GM19452 (cell line): ENCODE results near the gene RAB39B.

Experiments used
- ATAC-seq: cut with Tn5 transposase; IDR thresholded peaks from one replicate; pipeline ENCODE4 v1.9.1; 2021; ENCODE audit not compliant: unreplicated experiment

The RAB39B gene

DNA sequence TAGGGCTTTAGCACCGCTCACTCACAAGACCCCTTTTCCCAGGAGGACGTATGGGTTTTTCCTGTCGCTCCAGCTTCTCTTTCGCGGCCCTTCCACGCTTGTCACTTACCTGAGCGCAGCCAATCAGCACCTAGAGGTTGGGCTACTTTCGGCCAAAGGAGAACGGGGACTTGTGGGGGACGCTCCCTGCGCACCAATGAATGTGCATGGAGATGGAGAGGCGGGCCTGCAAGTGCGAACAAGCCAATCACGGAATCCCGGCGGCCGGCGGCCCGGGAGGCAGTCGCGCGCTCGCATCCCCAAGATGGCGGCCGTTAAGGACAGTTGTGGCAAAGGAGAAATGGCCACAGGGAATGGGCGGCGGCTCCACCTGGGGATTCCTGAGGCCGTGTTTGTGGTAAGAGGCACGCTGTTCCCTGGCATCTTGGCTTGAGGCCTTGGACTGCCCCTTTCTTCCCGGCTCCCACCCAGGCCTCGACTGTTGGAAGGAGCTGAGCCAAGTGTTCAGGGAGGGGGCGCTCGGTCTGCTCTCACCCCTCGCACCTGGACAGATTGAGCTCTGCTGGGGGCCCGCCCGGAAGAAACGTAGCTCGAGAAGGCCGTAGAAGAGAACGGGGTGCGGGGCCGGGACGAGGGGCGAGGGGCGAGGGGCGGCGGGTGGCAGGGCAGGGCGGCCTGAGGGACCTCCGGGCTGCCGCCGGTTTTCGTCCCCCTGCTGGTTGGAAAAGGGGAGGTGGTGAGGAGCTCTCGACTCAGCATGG, 47.9 kb downstream of the RAB39B start, which contains the start of gene VBP1:
Gene VBP1 (plus strand): TSS at position 282 of the 761 bp plus-strand sequence. CDS start 23 bp downstream, at position 305.
- peak; percentile 97 for ATAC-seq

DNA sequence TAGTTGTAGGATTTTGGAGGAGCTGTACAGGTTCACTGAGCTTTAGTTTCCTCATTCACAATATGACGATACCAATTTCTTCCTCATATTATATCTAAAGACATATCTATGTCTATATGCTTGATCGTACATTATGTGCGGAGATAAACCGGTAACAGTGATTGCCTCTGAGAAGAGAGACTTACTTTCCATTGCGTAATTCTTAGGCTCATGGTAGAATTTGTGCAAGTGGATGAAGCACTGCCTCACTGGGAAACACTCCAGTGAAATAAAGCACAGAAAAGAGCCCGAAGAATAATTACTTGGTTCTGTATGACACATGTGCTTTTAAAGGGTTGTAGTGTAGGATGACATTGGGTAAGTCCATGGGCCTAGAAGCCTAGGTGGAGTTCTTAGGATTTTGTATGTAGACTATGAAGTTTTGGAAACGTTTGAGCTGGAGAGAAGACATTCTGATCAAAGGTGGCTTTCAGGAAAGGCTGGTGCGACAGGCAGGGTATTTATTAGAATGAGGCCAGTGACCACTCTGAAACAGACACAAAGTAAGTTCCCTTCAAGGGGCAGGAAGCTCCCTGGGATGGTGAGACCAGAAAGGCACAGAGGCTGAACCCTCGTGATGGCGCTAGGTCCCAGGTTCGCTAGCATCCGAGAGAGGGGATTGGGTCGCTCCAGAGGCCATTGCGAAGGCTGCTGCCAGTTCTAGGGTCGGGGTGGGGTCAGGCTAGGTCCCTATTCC, 48.7 kb downstream of the RAB39B start:
- peak; percentile 47 for ATAC-seq

DNA sequence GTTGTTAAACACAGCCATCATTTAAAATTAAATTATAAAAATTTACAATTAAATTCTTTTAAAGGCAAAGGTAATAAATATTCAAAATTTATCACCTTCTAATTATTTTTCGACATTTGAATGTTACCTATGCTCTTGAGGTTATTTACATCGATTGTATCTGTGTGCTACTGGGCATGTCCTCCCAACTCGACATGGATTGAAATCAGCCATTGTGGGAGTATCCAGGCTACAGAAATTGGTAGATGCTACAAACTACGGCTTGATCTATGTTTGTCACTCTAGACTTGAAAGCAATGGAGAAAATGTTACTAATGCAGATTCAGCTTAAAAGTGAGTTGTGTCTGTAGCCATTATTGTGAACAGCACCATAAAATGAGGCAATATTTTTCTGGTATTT, 50.6 kb downstream of the RAB39B start:
- ATAC-seq = no peak

DNA sequence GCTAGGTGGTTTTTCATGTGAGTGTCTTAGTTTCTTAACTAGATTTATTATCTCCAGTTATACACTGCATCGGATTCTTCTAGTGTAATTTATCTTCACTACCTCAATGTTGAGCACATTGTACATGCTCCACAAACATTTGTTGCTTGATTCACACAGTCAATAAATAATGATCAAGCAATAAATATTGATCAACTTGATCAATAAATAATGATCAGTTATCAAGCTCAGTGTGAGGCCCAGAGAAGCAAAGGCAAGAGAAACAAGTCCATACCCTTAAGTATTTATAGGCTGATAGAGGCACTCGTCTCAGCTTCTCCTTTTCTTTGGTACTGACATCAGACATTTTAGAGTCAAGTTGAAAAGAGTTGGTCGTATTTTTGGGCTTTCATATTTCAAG, 53.1 kb downstream of the RAB39B start:
- no peak for ATAC-seq
